Measurements from ENCODE around the gene CACNG8. TPM values are rescaled to one million over a fixed set of nuclear protein-coding genes. Genes with fewer than 3 reads are reported as not detected.

Gene CACNG8
- total RNA-seq, 1 donor from 2014 or later, result 0.32 TPM

GRCh38 chr19:54010474-54010873 lies 47.7 kb downstream of the CACNG8 start:
- Histone ChIP-seq H3K27me3 (peaks cover 4% of the 10 kb centered on the region), H3K4me1 (no peaks in the 10 kb centered on the region), H3K36me3 (no peaks in the 10 kb centered on the region), H3K27ac (no peak overlapping the region), H3K4me3 (no peak overlapping the region), H3K9me3 (no peaks in the 10 kb centered on the region)
- TF ChIP-seq CTCF (IDR thresholded peaks at IDR 0.05), result no peak
- intact Hi-C loops (cut with DNase I), result no loop called here
- DNase-seq (ENCODE audit: low spot score in 2 of 2), result no peak

- no peaks in the 10 kb centered on the region for H3K36me3 ChIP-seq
- no peak for TF ChIP-seq CTCF (IDR thresholded peaks at IDR 0.05)
- no peak overlapping the region for H3K4me3 ChIP-seq
- no peaks in the 10 kb centered on the region for H3K9me3 ChIP-seq
- no peak overlapping the region for H3K27ac ChIP-seq
- no peaks in the 10 kb centered on the region for H3K4me1 ChIP-seq
- intact Hi-C loops (cut with DNase I), result no loop called here
- DNase-seq (ENCODE audit: low spot score in 2 of 2), result no peak
- peaks cover 4% of the 10 kb centered on the region for H3K27me3 ChIP-seq
These were observed 48.9 kb downstream of the CACNG8 start for GRCh38 chr19:54011507-54012211.

- Histone ChIP-seq H3K9me3 (no peaks in the 10 kb centered on the region), H3K27me3 (peaks cover 4% of the 10 kb centered on the region), H3K4me3 (no peak overlapping the region), H3K27ac (no peak overlapping the region), H3K4me1 (no peaks in the 10 kb centered on the region), H3K36me3 (no peaks in the 10 kb centered on the region)
- no peak for DNase-seq (ENCODE audit: low spot score in 2 of 2)
- no peak for TF ChIP-seq CTCF (IDR thresholded peaks at IDR 0.05)
- intact Hi-C loops (cut with DNase I), result no loop called here
These were observed 51.1 kb downstream of the CACNG8 start for GRCh38 chr19:54013866-54014265.

GRCh38 chr19:54014920-54015560 lies 52.3 kb downstream of the CACNG8 start:
- H3K27me3 ChIP-seq, result peaks cover 4% of the 10 kb centered on the region
- no peaks in the 10 kb centered on the region for H3K9me3 ChIP-seq
- TF ChIP-seq CTCF (IDR thresholded peaks at IDR 0.05), result no peak
- no peak overlapping the region for H3K27ac ChIP-seq
- H3K4me1 ChIP-seq, result no peaks in the 10 kb centered on the region
- no peaks in the 10 kb centered on the region for H3K36me3 ChIP-seq
- no peak overlapping the region for H3K4me3 ChIP-seq
- intact Hi-C loops (cut with DNase I), result no loop called here
- DNase-seq (ENCODE audit: low spot score in 2 of 2), result no peak

GRCh38 chr19:54017261-54017660 lies 54.5 kb downstream of the CACNG8 start:
- H3K36me3 ChIP-seq, result no peaks in the 10 kb centered on the region
- H3K27me3 ChIP-seq, result no peaks in the 10 kb centered on the region
- DNase-seq (ENCODE audit: low spot score in 2 of 2), result no peak
- H3K4me3 ChIP-seq, result no peak overlapping the region
- no peak for TF ChIP-seq CTCF (IDR thresholded peaks at IDR 0.05)
- intact Hi-C loops (cut with DNase I), result no loop called here
- no peaks in the 10 kb centered on the region for H3K9me3 ChIP-seq
- no peak overlapping the region for H3K27ac ChIP-seq
- H3K4me1 ChIP-seq, result no peaks in the 10 kb centered on the region
